ENCODE measurements around the gene NFATC1. TPM values are rescaled to one million over a fixed set of nuclear protein-coding genes. Genes with fewer than 3 reads are reported as not detected.
A peak's percentile ranks its signal among the peaks of the same experiment; 100 is the strongest.
"Not testable (repeated sequence)": the region's sequence is repeated elsewhere in the genome, so short reads cannot be mapped to it uniquely, and the experiment has no call there.

The NFATC1 gene
- total RNA-seq, 1 donor from 2014 or later: 8.1 TPM

DNA sequence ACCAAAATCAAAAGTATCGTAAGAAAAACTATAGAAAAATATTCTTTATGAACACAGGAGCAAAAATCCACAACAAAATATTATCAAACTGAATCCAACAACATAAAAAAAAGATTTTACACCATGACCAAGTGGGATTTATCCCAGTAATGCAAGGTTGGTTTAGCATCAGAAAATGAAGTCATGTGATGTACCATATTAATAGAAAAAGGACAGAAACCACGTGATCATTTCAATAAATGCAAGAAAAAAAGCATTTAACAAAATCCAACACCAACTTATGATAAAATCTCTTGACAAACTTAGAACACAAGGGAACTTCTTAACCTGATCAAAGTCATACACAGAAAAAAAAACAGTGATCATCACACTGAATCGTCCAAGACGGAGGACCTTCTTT is 105.3 kb downstream of the NFATC1 start:
- Mint-ChIP-seq H3K4me3 (ENCODE audit: unreplicated experiment) (no peak overlapping the region), H3K36me3 (ENCODE audit: unreplicated experiment) (peaks cover 10% of the 10 kb centered on the region), H3K27me3 (ENCODE audit: unreplicated experiment) (no peaks in the 10 kb centered on the region), H3K4me1 (ENCODE audit: unreplicated experiment) (peaks cover 18% of the 10 kb centered on the region), H3K27ac (ENCODE audit: unreplicated experiment) (no peak overlapping the region), H3K9me3 (ENCODE audit: unreplicated experiment) (peaks cover 30% of the 10 kb centered on the region)
- TF ChIP-seq, protein P1, sequence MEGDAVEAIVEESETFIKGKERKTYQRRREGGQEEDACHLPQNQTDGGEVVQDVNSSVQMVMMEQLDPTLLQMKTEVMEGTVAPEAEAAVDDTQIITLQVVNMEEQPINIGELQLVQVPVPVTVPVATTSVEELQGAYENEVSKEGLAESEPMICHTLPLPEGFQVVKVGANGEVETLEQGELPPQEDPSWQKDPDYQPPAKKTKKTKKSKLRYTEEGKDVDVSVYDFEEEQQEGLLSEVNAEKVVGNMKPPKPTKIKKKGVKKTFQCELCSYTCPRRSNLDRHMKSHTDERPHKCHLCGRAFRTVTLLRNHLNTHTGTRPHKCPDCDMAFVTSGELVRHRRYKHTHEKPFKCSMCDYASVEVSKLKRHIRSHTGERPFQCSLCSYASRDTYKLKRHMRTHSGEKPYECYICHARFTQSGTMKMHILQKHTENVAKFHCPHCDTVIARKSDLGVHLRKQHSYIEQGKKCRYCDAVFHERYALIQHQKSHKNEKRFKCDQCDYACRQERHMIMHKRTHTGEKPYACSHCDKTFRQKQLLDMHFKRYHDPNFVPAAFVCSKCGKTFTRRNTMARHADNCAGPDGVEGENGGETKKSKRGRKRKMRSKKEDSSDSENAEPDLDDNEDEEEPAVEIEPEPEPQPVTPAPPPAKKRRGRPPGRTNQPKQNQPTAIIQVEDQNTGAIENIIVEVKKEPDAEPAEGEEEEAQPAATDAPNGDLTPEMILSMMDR (IDR thresholded peaks at IDR 0.05): no peak
- no peak for DNase-seq (ENCODE audit: extremely low spot score, unreplicated experiment)

DNA sequence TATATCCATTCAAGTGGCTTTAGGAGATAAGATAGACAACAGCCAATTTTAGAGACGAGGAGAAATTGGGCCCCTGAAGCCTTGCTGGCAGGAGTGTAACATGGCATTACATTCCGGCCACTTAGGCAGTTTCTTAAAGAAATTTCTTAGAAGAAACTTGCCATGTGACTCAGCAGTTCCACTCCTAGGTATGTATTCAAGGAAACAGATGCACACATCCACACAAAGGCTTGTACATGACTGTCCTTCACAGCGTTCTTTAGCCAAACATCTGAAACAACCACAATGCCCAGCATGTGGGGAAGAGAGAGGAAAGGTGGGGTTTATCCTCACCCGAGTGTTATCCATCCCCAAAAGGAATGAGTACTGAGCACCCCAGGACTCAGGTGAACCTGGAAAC is 107.1 kb downstream of the NFATC1 start:
- TF ChIP-seq, protein P1 (IDR thresholded peaks at IDR 0.05): no peak
- H3K9me3 Mint-ChIP-seq (ENCODE audit: unreplicated experiment): peaks cover 27% of the 10 kb centered on the region
- DNase-seq (ENCODE audit: extremely low spot score, unreplicated experiment): peak; percentile 23

DNA sequence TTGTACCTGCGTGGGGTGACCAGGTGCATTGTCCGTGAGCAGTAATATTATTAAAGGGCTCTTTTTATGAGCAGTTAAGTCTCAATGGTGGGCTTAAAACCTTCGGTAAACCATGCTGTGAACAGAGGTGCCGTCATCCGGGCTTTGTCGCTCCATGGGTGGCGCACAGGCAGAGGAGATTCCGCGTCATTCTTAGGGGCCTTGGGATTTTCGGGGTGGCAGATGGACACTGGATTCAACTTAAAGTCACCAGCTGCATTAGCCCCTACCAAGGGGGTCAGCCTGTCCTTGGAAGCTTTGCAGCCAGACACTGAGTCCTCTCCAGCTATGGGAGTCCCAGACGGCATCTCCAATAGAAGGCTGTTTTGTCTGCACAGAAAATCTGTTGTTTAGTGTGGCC is 107.7 kb downstream of the NFATC1 start:
- H3K4me3 Mint-ChIP-seq (ENCODE audit: unreplicated experiment): no peak overlapping the region
- peak; percentile 66 for DNase-seq (ENCODE audit: extremely low spot score, unreplicated experiment)

More for the DNA sequence above, 107.1 kb downstream of the NFATC1 start:
- Mint-ChIP-seq H3K36me3 (ENCODE audit: unreplicated experiment) (peaks cover 9% of the 10 kb centered on the region), H3K4me1 (ENCODE audit: unreplicated experiment) (peaks cover 11% of the 10 kb centered on the region), H3K27ac (ENCODE audit: unreplicated experiment) (no peak overlapping the region), H3K4me3 (ENCODE audit: unreplicated experiment) (no peak overlapping the region), H3K27me3 (ENCODE audit: unreplicated experiment) (no peaks in the 10 kb centered on the region)

GRCh38 chr18:79504034-79504433 is 108.3 kb downstream of the NFATC1 start:
- H3K4me3 Mint-ChIP-seq (ENCODE audit: unreplicated experiment): no peak overlapping the region
- peaks cover 16% of the 10 kb centered on the region for H3K9me3 Mint-ChIP-seq (ENCODE audit: unreplicated experiment)
- peak; percentile 25 for DNase-seq (ENCODE audit: extremely low spot score, unreplicated experiment)
- TF ChIP-seq, protein P1 (IDR thresholded peaks at IDR 0.05): no peak
- peaks cover 13% of the 10 kb centered on the region for H3K4me1 Mint-ChIP-seq (ENCODE audit: unreplicated experiment)
- H3K27me3 Mint-ChIP-seq (ENCODE audit: unreplicated experiment): peaks cover 5% of the 10 kb centered on the region
- H3K36me3 Mint-ChIP-seq (ENCODE audit: unreplicated experiment): peaks cover 5% of the 10 kb centered on the region
- H3K27ac Mint-ChIP-seq (ENCODE audit: unreplicated experiment): no peak overlapping the region

More for the DNA sequence above, 107.7 kb downstream of the NFATC1 start:
- H3K27ac Mint-ChIP-seq (ENCODE audit: unreplicated experiment): no peak overlapping the region
- H3K9me3 Mint-ChIP-seq (ENCODE audit: unreplicated experiment): peaks cover 22% of the 10 kb centered on the region
- TF ChIP-seq, protein P1 (IDR thresholded peaks at IDR 0.05): no peak
- peaks cover under 1% of the 10 kb centered on the region for H3K27me3 Mint-ChIP-seq (ENCODE audit: unreplicated experiment)
- H3K4me1 Mint-ChIP-seq (ENCODE audit: unreplicated experiment): peaks cover 13% of the 10 kb centered on the region
- H3K36me3 Mint-ChIP-seq (ENCODE audit: unreplicated experiment): peaks cover 5% of the 10 kb centered on the region

DNA sequence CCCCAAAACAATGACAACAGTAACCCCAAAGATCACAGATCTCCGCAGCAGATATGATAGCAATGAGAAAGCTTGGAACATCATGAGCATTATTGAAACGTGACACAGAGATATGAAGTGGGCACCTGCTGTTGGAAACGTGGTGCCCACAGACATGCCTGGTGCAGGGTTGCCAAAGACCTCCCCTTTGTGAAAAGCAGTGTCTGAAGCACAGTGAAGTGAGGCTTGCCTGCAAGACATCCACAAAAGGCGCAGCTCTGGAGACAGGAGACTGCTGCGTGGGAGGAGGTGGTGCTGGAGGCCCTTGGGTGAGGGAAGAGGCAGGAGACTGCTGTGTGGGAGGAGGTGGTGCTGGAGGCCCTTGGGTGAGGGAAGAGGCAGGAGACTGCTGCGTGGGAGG is 108.8 kb downstream of the NFATC1 start:
- Mint-ChIP-seq H3K9me3 (ENCODE audit: unreplicated experiment) (peaks cover 12% of the 10 kb centered on the region), H3K4me1 (ENCODE audit: unreplicated experiment) (peaks cover 13% of the 10 kb centered on the region)
- H3K4me3 Mint-ChIP-seq (ENCODE audit: unreplicated experiment); H3K27me3 Mint-ChIP-seq (ENCODE audit: unreplicated experiment); H3K27ac Mint-ChIP-seq (ENCODE audit: unreplicated experiment); H3K36me3 Mint-ChIP-seq (ENCODE audit: unreplicated experiment): not testable (repeated sequence)
- peak; percentile 44 for DNase-seq (ENCODE audit: extremely low spot score, unreplicated experiment)

DNA sequence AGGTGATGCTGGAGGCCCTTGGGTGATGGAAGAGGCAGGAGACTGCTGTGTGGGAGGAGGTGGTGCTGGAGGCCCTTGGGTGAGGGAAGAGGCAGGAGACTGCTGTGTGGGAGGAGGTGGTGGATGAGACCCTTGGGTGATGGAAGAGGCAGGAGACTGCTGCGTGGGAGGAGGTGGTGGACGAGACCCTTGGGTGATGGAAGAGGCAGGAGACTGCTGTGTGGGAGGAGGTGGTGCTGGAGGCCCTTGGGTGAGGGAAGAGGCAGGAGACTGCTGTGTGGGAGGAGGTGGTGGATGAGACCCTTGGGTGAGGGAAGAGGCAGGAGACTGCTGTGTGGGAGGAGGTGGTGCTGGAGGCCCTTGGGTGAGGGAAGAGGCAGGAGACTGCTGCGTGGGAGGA is 109.7 kb downstream of the NFATC1 start:
- not testable (repeated sequence) for H3K27ac Mint-ChIP-seq (ENCODE audit: unreplicated experiment); H3K9me3 Mint-ChIP-seq (ENCODE audit: unreplicated experiment); H3K27me3 Mint-ChIP-seq (ENCODE audit: unreplicated experiment); H3K4me3 Mint-ChIP-seq (ENCODE audit: unreplicated experiment); H3K36me3 Mint-ChIP-seq (ENCODE audit: unreplicated experiment)
- peak; percentile 30 for DNase-seq (ENCODE audit: extremely low spot score, unreplicated experiment)
- H3K4me1 Mint-ChIP-seq (ENCODE audit: unreplicated experiment): peaks cover 13% of the 10 kb centered on the region

Measured in osteocyte (in vitro differentiated cells).